H1 (cell line): ENCODE results near the gene KIF1B. TPM values are rescaled to one million over a fixed set of nuclear protein-coding genes. Genes with fewer than 3 reads are reported as not detected.

Experiments
- BCL11A ChIP-seq, 2 experiments: IDR thresholded peaks; one replicate each; pipeline ENCODE4 v1.6.1; 2011; ENCODE audit warnings: low read depth in 2 of 2, low read length in 2 of 2, mild to moderate bottlenecking in 2 of 2
- CBX8 ChIP-seq: fragments of 300-800, 300-1000 bp; sonication (generic); IDR thresholded peaks from 2 replicates; pipeline ENCODE4 v1.7.1; 2016; ENCODE audit warnings: low read depth, low read length, borderline replicate concordance
- CEBPB ChIP-seq: IDR thresholded peaks from 2 replicates; pipeline ENCODE4 v1.6.1; 2012; ENCODE audit warnings: low read depth, low read length
- CREB1 ChIP-seq: IDR thresholded peaks from 2 replicates; pipeline ENCODE4 v1.6.1; 2012; ENCODE audit warnings: inconsistent platforms
- FOSL1 ChIP-seq: IDR thresholded peaks from 2 replicates; pipeline ENCODE4 v1.6.1; 2011; ENCODE audit warnings: mild to moderate bottlenecking, low read depth, low read length, moderate library complexity; ENCODE audit not compliant: insufficient read depth
- SRF ChIP-seq: IDR thresholded peaks from 2 replicates; pipeline ENCODE4 v1.6.1; 2011; ENCODE audit warnings: mild to moderate bottlenecking, low read depth, low read length, moderate library complexity
- TAF7 ChIP-seq: optimal IDR thresholded peaks from 2 replicates; pipeline ENCODE3; 2011; ENCODE audit warnings: low read depth, mild to moderate bottlenecking, inconsistent platforms, low read length, moderate library complexity, borderline replicate concordance
- polyA plus RNA-seq, 7 experiments: library from polyadenylated mRNA; depleted of rRNA in 3 of 7; stranded (reverse) in 5 of 7; unstranded in 2 of 7; fragments of >200 nt in 5 of 7; fragments of 200-250 nt in 2 of 7; gene quantifications; 1 replicate in 5 of 7; 2 replicates in 1 of 7; 4 replicates in 1 of 7; pipeline versions ENCODE4 v1.2.1 to v1.2.3, GENCODE V29; 2011 to 2013; ENCODE audit warnings: missing spikeins in 2 of 7, mixed read lengths in 2 of 7
- total RNA-seq: library from RNA; stranded (reverse); fragmentation: NEBNext Ultra II Directional; extraction: Animal tissue kit (Norgen Biotek cat#: 25700); gene quantifications from 2 replicates; pipeline ENCODE4 v1.2.1, GENCODE V29; 2021
- TF ChIP-seq, protein P1 (sequence below), 3 experiments: IDR thresholded peaks; 1 replicate in 2 of 3; 2 replicates in 1 of 3; pipeline versions ENCODE4 v1.5.1 to v1.6.1; 2011; ENCODE audit warnings: low read length in 3 of 3, mild to moderate bottlenecking in 3 of 3, inconsistent platforms in 2 of 3, low read depth in 1 of 3, moderate library complexity in 1 of 3; ENCODE audit not compliant: insufficient read depth in 1 of 3; ENCODE audit errors: control extremely low read depth in 1 of 3

The KIF1B gene
- total and polyA plus RNA-seq, 2 of the 8 experiments (the other 6 are each of a cell fraction or from before 2014, with no cell fraction given), result 39.1 to 74.2 TPM

GRCh38 chr1:10232163-10232562 is 21.8 kb downstream of the KIF1B start (continued):
- TF ChIP-seq, protein P1, sequence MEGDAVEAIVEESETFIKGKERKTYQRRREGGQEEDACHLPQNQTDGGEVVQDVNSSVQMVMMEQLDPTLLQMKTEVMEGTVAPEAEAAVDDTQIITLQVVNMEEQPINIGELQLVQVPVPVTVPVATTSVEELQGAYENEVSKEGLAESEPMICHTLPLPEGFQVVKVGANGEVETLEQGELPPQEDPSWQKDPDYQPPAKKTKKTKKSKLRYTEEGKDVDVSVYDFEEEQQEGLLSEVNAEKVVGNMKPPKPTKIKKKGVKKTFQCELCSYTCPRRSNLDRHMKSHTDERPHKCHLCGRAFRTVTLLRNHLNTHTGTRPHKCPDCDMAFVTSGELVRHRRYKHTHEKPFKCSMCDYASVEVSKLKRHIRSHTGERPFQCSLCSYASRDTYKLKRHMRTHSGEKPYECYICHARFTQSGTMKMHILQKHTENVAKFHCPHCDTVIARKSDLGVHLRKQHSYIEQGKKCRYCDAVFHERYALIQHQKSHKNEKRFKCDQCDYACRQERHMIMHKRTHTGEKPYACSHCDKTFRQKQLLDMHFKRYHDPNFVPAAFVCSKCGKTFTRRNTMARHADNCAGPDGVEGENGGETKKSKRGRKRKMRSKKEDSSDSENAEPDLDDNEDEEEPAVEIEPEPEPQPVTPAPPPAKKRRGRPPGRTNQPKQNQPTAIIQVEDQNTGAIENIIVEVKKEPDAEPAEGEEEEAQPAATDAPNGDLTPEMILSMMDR (IDR thresholded peaks at IDR 0.05; ENCODE audit: control extremely low read depth in 1 of 3, insufficient read depth in 1 of 3, low read depth in 1 of 3, low read length in 3 of 3), result no peak
- no peak for TF ChIP-seq SRF
- TF ChIP-seq TAF7, result no peak
- TF ChIP-seq FOSL1, result no peak
- no peak for TF ChIP-seq CREB1
- no peak for TF ChIP-seq BCL11A (IDR thresholded peaks at IDR 0.05; ENCODE audit: low read depth in 2 of 2, low read length in 2 of 2)
- TF ChIP-seq CBX8, result no peak
- no peak for TF ChIP-seq CEBPB
